Neural progenitor cell (in vitro differentiated cells): Measurements from ENCODE around the gene C11orf21.

Source experiments
- CTCF ChIP-seq: fragments of 200-600 bp; sonication (generic); IDR thresholded peaks from 2 replicates; pipeline ENCODE4 v1.5.1; 2017; ENCODE audit warnings: antibody characterized with exemption, mild to moderate bottlenecking
- EZH2phosphoT487 ChIP-seq: fragments of 200-600 bp; sonication (generic); IDR thresholded peaks from 2 replicates; pipeline ENCODE4 v1.6.1; 2017; ENCODE audit warnings: antibody characterized with exemption

- TF ChIP-seq CTCF, result no peak
- TF ChIP-seq EZH2phosphoT487, result no peak
Measured at GRCh38 chr11:2306877-2307500, 5.3 kb upstream of the C11orf21 start.
